Cortex of kidney (tissue), 1 donor: ENCODE results near the gene CASP2.

ENCODE experiments used
- DNase-seq: peaks from one replicate; lab custom pipeline; 2025; lab: John Stamatoyannopoulos, UW

Gene CASP2

GRCh38 chr7:143296686-143297085 is 8.5 kb downstream of the CASP2 start:
- no peak for DNase-seq

- DNase-seq: no peak
These were observed 11.2 kb downstream of the CASP2 start for GRCh38 chr7:143299346-143299745.

GRCh38 chr7:143299840-143300239 is 11.7 kb downstream of the CASP2 start:
- no peak for DNase-seq

- no peak for DNase-seq
These were observed 13.1 kb downstream of the CASP2 start for GRCh38 chr7:143300959-143301935.

- no peak for DNase-seq
These were observed 15.6 kb downstream of the CASP2 start for GRCh38 chr7:143303733-143304132.

GRCh38 chr7:143304938-143305337 is 16.8 kb downstream of the CASP2 start:
- no peak for DNase-seq

GRCh38 chr7:143305423-143306070 is 17.4 kb downstream of the CASP2 start:
- no peak for DNase-seq

GRCh38 chr7:143308632-143309031 is 20.5 kb downstream of the CASP2 start:
- DNase-seq: no peak

GRCh38 chr7:143314127-143314526 is 26.0 kb downstream of the CASP2 start:
- DNase-seq: no peak

GRCh38 chr7:143315776-143316175 is 27.6 kb downstream of the CASP2 start, which contains the start of gene CLCN1:
TSS of gene CLCN1 (plus strand) at chr7:143316111. CDS start at chr7:143316213, 102 bp downstream.
- no peak for DNase-seq

GRCh38 chr7:143316492-143316891 is 28.3 kb downstream of the CASP2 start:
- no peak for DNase-seq

GRCh38 chr7:143318661-143319060 is 30.5 kb downstream of the CASP2 start:
- DNase-seq: no peak

GRCh38 chr7:143320620-143321019 is 32.5 kb downstream of the CASP2 start:
- DNase-seq: no peak

- no peak for DNase-seq
These were observed 33.1 kb downstream of the CASP2 start for GRCh38 chr7:143321242-143321641.

GRCh38 chr7:143321734-143322133 is 33.6 kb downstream of the CASP2 start:
- DNase-seq: no peak

- DNase-seq: no peak
These were observed 34.8 kb downstream of the CASP2 start for GRCh38 chr7:143322760-143323633.

- no peak for DNase-seq
These were observed 35.5 kb downstream of the CASP2 start for GRCh38 chr7:143323653-143324052.

GRCh38 chr7:143325240-143325639 is 37.1 kb downstream of the CASP2 start:
- DNase-seq: no peak

GRCh38 chr7:143327903-143328302 is 39.8 kb downstream of the CASP2 start:
- no peak for DNase-seq

GRCh38 chr7:143329471-143330170 is 41.5 kb downstream of the CASP2 start:
- no peak for DNase-seq

- no peak for DNase-seq
These were observed 43.1 kb downstream of the CASP2 start for GRCh38 chr7:143331179-143331801.
